ENCODE measurements around the gene CSK. TPM values are rescaled to one million over a fixed set of nuclear protein-coding genes. Genes with fewer than 3 reads are reported as not detected.
"Not testable (repeated sequence)": the region's sequence is repeated elsewhere in the genome, so short reads cannot be mapped to it uniquely, and the experiment has no call there.

The CSK gene
- total RNA-seq = 41.8 TPM
- long read RNA-seq, transcript CSK-201 (13 exons, 2,767 nt) = major isoform, 11 of 23 reads
- long read RNA-seq, partial matches to known transcripts = 8 of 23 reads
- long read RNA-seq, other reads (novel, unspliced or antisense) = 2 of 23 reads

DNA sequence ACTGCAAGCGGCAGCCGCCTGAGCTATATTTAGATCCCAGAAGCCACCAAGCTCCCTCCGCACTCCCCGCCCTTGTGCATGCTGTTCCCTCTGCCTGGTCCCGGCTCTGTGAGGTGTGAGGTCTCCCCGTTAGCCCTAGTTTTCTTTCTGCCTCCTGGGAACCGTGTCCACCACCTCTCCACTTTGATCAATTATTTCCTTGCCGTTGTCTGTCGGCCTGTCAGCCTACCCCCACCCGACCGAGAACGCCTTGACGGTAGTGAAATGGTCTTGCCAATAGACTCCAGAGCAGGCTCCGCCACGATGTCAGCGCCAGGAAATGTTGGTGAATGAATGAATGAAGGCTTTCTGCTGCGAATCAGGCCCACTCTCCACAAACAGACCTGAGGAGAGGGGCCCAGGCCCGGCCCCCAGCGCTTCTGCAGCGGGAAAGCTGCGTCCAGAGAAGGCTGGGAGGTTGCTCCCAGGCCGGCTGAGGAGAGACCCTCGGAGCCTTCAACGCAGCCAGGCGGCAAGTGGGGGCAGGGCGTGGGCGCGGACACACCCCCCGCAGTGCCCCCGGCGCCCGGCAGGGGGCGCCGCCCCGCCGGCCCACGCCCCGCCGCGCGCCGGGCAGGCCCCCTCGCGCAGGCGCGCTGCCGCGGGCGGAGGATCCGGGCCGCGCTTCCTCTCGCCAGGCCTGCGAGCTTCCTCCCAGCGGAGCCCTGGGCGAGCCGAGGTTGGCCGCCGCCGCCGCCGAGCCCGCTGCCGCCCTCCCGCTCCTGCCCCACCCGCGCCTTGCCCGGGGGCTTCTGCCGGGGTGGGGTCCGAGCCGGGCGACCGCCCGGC, at the start of gene CSK:
Gene CSK, plus strand, starts transcription at position 650 of the 828 bp plus-strand sequence. CDS start 16,218 bp downstream, outside the sequence.
- intact Hi-C loops (cut with DNase I) = loop anchor here (1.0 to 5.0 kb wide), 2 partner anchors 19 to 51 kb away; no protein-coding TSS in a partner anchor
- ATAC-seq = peak; percentile 64

GRCh38 chr15:74732846-74733245, 49.0 kb upstream of the CSK start:
- intact Hi-C loops (cut with DNase I) = no loop called here
- ATAC-seq (no peak), DNase-seq (ENCODE audit: missing footprints) (no peak)

More for the DNA sequence above, at the start of gene CSK:
- peak; percentile 88 for DNase-seq (ENCODE audit: missing footprints)

DNA sequence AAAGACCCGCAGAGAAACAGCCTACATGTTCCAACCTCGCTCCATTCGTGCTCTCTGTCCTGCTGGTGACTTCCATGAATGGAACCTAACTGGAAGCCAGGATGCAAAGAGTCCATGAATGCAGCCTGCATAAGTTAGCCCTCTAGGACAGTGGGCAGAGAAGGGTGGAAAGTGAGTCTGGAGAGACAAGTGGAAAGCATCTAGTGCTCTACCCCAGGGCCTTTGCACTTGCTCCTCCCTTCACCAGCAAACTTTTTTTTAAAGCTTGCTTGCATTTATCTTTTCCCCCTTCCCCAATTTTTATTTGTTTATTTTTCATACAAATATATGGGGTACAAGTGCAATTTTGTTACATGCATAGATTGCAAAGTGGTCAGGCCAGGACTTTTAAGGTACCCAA, 48.6 kb upstream of the CSK start:
- intact Hi-C loops (cut with DNase I) = no loop called here
- DNase-seq (ENCODE audit: missing footprints) = no peak
- ATAC-seq = no peak

DNA sequence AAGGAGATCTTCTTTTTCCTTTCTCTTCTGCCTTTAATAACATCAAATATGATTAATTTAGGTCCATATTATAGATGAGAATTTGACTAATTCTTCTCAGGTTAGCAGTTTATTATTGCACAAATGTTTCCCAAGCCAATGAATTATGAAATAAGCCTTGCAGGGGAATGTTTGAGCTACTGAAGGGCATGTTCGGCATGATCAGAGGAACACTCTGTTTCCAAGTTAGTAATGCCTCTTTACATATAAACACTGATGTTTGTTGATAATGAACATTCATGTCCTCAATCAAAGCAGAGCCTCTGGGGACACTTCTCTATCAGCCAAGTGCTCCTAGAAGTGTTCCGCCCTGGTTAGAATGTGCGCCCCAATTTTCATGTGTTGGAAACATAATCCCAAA, 46.6 kb upstream of the CSK start:
- intact Hi-C loops (cut with DNase I) = no loop called here
- DNase-seq (ENCODE audit: missing footprints) (no peak), ATAC-seq (no peak)

DNA sequence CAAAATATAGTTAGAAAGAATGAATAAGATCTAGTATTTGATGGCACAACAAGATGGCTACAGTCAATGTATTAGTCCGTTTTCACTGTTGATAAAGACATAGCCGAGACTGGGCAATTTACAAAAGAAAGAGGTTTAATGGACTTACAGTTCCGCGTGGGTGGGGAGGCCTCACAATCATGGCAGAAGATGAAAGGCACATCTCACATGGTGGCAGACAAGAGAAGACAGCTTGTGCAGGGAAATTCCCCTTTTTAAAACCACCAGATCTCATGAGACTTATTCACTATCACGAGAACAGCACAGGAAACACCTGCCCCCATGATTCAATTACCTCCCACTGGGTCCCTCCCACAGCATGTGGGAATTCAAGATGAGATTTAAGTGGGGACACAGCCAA, 43.6 kb upstream of the CSK start:
- ATAC-seq; intact Hi-C loops (cut with DNase I); DNase-seq (ENCODE audit: missing footprints): not testable (repeated sequence)

GRCh38 chr15:74742422-74742821, 39.5 kb upstream of the CSK start:
- intact Hi-C loops (cut with DNase I) = no loop called here
- ATAC-seq = no peak
- no peak for DNase-seq (ENCODE audit: missing footprints)

DNA sequence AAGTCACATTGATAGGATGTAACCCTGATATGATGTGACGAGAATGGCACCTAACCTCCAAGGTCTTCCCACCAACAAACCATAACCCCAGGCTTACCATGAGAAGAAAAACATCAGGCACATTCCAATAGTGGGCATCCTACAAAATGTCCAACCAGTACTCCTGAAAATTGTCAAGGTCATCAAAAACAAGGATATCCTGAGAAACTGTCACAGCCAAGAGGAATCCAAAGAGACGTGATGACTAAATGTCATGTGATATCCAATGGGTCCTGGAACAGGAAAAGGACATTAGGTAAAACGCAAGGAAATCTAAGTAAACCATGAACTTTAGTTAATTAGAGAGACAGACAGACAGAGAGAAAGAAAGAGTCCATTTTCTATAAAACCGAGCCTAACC, 35.5 kb upstream of the CSK start:
- intact Hi-C loops (cut with DNase I) = no loop called here
- DNase-seq (ENCODE audit: missing footprints) (no peak), ATAC-seq (no peak)

DNA sequence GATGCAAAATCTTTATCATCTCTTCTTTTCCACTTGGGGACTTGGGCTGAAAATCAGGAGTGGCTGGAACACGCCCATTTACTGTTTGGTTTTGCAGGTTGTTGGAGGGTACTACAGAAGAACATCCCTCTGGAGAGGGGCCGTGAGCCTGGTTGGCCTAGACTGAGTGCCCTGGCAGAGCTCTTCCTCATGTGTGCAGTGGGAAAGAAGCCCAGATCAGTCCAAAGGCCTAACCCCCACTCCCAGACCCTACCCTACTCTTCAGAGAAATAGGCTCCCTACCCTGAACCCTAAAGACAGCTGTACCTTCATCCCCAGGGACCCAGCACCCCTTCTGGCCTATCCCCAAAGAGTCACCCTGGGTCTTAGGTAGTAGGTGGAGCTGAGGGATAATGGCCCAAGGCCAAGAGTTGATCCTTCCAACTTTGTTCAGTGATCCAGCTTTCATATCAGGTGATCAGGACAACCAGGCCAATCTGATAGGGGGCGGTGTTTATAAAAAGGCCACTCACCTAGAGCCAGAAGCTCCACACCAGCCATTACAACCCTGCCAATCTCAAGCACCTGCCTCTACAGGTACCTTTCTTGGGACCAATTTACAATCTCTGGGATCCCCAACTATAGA, 33.4 kb upstream of the CSK start, which contains the start of gene CYP1A2:
Gene CYP1A2, plus strand, starts transcription at position 524 of the 625 bp plus-strand sequence. CDS start 894 bp downstream, outside the sequence.
- no peak for ATAC-seq
- intact Hi-C loops (cut with DNase I) = no loop called here

DNA sequence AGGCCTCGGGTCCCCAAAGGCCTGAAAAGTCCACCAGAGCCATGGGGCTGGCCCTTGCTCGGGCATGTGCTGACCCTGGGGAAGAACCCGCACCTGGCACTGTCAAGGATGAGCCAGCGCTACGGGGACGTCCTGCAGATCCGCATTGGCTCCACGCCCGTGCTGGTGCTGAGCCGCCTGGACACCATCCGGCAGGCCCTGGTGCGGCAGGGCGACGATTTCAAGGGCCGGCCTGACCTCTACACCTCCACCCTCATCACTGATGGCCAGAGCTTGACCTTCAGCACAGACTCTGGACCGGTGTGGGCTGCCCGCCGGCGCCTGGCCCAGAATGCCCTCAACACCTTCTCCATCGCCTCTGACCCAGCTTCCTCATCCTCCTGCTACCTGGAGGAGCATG, 32.0 kb upstream of the CSK start:
- intact Hi-C loops (cut with DNase I) = no loop called here
- no peak for ATAC-seq
- DNase-seq (ENCODE audit: missing footprints) = no peak

More for the DNA sequence above, 33.4 kb upstream of the CSK start, which contains the start of gene CYP1A2:
- no peak for DNase-seq (ENCODE audit: missing footprints)

- intact Hi-C loops (cut with DNase I) = no loop called here
- no peak for ATAC-seq
- no peak for DNase-seq (ENCODE audit: missing footprints)
These were observed 31.1 kb upstream of the CSK start for GRCh38 chr15:74750751-74751150.

- intact Hi-C loops (cut with DNase I) = no loop called here
- DNase-seq (ENCODE audit: missing footprints) (no peak), ATAC-seq (no peak)
These were observed 29.9 kb upstream of the CSK start for GRCh38 chr15:74752011-74752410.

- ATAC-seq = no peak
- intact Hi-C loops (cut with DNase I) = no loop called here
- DNase-seq (ENCODE audit: missing footprints) = no peak
These were observed 29.3 kb upstream of the CSK start for GRCh38 chr15:74752531-74752930.

GRCh38 chr15:74754593-74755215, 27.2 kb upstream of the CSK start:
- no peak for DNase-seq (ENCODE audit: missing footprints)
- no peak for ATAC-seq
- intact Hi-C loops (cut with DNase I) = no loop called here

DNA sequence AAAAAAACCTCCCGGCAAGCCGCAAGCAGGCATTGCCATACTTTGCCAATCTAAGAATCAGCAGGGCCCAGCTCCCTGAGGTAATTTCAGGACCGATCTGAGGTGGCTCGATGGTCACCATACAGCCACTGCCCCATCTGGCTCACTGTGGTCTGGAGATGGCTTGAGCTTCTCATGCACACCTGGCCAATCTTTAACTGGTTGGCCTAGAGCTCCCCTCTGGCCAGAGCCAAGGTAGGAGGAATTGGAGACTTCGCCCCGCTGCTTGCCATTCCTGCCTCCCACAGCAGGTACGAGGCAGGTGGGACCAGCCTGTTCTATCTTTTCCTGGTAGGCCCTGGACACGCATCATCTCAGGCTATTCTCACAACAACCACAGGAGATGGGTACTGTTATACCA, 23.1 kb upstream of the CSK start:
- ATAC-seq = no peak
- DNase-seq (ENCODE audit: missing footprints) = no peak
- intact Hi-C loops (cut with DNase I) = no loop called here

GRCh38 chr15:74762791-74763150, 19.1 kb upstream of the CSK start:
- intact Hi-C loops (cut with DNase I) = loop anchor here (10.0 kb wide), 1 partner anchor 68 kb away; the partner anchor contains the start of gene EDC3
- ATAC-seq (peak; percentile 46), DNase-seq (ENCODE audit: missing footprints) (no peak)

DNA sequence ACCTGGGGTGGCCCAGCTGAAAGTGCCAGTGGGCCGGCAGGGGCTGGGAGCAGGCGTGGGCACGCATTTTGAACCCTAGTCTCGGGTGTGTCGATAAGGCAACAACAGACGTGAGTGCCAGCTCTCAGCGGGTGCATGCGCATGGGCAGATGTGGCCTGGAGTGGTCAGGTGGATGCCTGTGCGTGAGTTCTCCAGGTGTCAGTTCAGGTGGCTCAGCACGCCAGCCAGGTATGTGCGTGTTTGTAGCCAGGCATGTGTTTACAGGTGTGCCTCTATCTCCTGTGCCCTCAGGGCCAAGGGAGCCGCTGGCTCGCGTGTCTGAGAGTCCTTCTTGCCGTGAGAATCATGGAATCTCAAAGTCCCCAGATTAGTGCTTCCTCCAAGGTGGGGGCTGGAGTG, 18.5 kb upstream of the CSK start:
- no peak for DNase-seq (ENCODE audit: missing footprints)
- no peak for ATAC-seq
- intact Hi-C loops (cut with DNase I) = loop anchor here (10.0 kb wide), 1 partner anchor 69 kb away; the partner anchor contains the start of gene EDC3

GRCh38 chr15:74767167-74768098, 14.4 kb upstream of the CSK start:
- intact Hi-C loops (cut with DNase I) = loop anchor here (2.0 to 10.0 kb wide), 2 partner anchors 73 to 395 kb away; partner anchors contain the start of gene EDC3
- ATAC-seq = no peak
- DNase-seq (ENCODE audit: missing footprints) = no peak

DNA sequence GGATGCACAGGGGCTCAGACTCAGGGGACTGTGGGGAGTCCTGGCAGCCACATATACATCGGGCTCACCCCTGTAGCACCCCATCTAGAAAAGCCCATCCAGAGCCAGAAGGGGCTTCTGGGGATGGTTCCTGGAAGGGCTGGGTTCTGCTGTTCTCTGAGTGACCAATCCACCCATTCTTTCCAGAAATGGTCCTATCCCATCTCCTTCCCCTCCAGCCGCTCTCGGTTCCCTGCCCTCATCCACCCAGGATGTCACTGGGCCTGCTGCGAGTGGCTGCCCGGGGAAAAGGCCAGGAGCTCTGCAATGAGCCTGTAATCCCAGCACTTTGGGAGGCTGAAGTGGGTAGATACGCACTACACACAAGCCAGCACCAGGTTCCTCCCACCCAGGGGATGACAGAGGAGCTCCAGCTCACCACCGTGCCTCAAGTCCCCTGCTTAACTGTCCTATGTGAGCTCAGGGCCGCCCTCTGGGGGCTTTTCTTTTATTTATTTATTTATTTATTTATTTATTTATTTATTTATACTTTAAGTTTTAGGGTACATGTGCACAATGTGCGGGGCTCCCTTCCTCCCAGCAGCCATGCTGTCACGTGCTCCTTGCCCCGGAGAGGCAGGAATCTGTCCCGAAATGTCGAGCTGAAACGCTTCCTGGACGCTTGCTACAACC, 13.6 kb upstream of the CSK start:
- intact Hi-C loops (cut with DNase I) = loop anchor here (2.0 to 10.0 kb wide), 2 partner anchors 73 to 395 kb away; partner anchors contain the start of gene EDC3
- no peak for DNase-seq (ENCODE audit: missing footprints)
- ATAC-seq = no peak

Data from Right ventricle myocardium inferior (tissue), 1 donor.